B cell (primary cell): ENCODE results near the gene VN1R5.

Experiments used
- EZH2 ChIP-seq: IDR thresholded peaks from 2 replicates; pipeline ENCODE4 v1.6.1; 2012; ENCODE audit warnings: borderline replicate concordance, low read depth, mild to moderate bottlenecking, moderate library complexity, low read length; ENCODE audit not compliant: insufficient read depth, poor library complexity, severe bottlenecking
- TF ChIP-seq, protein P1 (sequence below): fragments of 200-600 bp; IDR thresholded peaks from one replicate; pipeline ENCODE4 v1.8.0; 2022; ENCODE audit warnings: antibody characterized with exemption, mild to moderate bottlenecking

DNA sequence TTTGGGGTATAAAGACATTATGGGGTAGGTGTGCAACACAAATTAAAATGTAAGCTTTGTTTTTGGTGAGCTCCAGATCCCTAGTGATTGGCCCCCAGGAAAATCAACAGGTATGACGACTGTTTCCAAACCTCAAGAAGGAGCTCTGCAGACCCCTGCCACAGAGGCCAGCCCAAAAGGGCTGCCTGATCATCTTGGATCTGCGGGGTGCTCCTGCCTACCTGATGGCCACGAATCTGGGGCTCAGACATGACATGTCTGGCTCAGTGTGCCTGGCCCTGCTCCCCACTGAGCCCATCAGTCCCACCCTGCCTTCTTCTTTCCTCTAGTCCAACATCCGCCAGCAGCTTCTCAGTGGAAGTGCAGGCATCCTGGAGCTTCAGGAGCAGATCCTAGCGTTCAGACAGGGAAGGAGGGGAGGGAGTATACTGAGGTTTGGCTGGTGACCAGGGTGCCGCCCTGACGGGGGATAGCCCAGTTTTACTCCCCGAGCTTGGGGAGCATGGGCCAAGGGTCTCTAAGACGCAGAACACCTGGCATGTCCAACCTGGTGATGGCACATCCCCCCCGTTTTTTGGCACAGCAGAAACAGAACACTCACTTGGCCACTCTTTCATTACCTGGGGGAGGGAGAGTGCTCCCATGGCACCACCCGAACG lies 44.0 kb downstream of the VN1R5 start:
- TF ChIP-seq, protein P1, sequence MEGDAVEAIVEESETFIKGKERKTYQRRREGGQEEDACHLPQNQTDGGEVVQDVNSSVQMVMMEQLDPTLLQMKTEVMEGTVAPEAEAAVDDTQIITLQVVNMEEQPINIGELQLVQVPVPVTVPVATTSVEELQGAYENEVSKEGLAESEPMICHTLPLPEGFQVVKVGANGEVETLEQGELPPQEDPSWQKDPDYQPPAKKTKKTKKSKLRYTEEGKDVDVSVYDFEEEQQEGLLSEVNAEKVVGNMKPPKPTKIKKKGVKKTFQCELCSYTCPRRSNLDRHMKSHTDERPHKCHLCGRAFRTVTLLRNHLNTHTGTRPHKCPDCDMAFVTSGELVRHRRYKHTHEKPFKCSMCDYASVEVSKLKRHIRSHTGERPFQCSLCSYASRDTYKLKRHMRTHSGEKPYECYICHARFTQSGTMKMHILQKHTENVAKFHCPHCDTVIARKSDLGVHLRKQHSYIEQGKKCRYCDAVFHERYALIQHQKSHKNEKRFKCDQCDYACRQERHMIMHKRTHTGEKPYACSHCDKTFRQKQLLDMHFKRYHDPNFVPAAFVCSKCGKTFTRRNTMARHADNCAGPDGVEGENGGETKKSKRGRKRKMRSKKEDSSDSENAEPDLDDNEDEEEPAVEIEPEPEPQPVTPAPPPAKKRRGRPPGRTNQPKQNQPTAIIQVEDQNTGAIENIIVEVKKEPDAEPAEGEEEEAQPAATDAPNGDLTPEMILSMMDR, result no peak
- TF ChIP-seq EZH2, result no peak
